Natural killer cell (primary cell): Measurements from ENCODE around the gene PEX13. TPM values are rescaled to one million over a fixed set of nuclear protein-coding genes. Genes with fewer than 3 reads are reported as not detected.

Experiments
- ATAC-seq, 3 donors: fragments of 150-1000 bp in 2 of 3; fragments of 200-7000 bp in 1 of 3; cut with Tn5 transposase; 1 replicate in 1 of 3; 2 replicates in 2 of 3; pipeline ENCODE4 v1.10.0; 2021; ENCODE audit warnings: mild to moderate bottlenecking in 2 of 3, moderate library complexity in 2 of 3
- DNase-seq, 2 donors: peaks; one replicate each; pipeline versions ENCODE4 v3.0.0 to v3.0.0-alpha.2; 2013 to 2021; ENCODE audit warnings: mixed read lengths in 1 of 2
- H3K27ac ChIP-seq: one replicate; pipeline ENCODE4 v1.5.1; 2013; ENCODE audit warnings: mild to moderate bottlenecking, low read length
- H3K27me3 ChIP-seq: one replicate; pipeline ENCODE4 v1.6.1; 2013; ENCODE audit warnings: low read length; ENCODE audit not compliant: control insufficient read depth, insufficient read depth
- H3K36me3 ChIP-seq: one replicate; pipeline ENCODE4 v1.6.1; 2013; ENCODE audit warnings: low read length; ENCODE audit not compliant: control insufficient read depth, insufficient read depth
- H3K4me1 ChIP-seq: one replicate; pipeline ENCODE4 v1.6.1; 2013; ENCODE audit warnings: low read length; ENCODE audit not compliant: control insufficient read depth, insufficient read depth
- H3K4me3 ChIP-seq: one replicate; pipeline ENCODE4 v1.5.1; 2013; ENCODE audit warnings: low read length
- H3K9me3 ChIP-seq: one replicate; pipeline ENCODE4 v1.6.1; 2013; ENCODE audit warnings: low read length; ENCODE audit not compliant: control insufficient read depth, insufficient read depth
- H3K27ac Mint-ChIP-seq, 2 donors: one replicate each; pipeline ENCODE4 v1.8.0; 2022; ENCODE audit warnings: mild to moderate bottlenecking in 2 of 2, mixed read lengths in 2 of 2, moderate library complexity in 1 of 2
- H3K27me3 Mint-ChIP-seq, 2 donors: one replicate each; pipeline ENCODE4 v1.8.0; 2022; ENCODE audit warnings: low read depth in 2 of 2, mixed read lengths in 2 of 2
- H3K36me3 Mint-ChIP-seq: one replicate; pipeline ENCODE4 v1.8.0; 2022; ENCODE audit warnings: mixed read lengths
- H3K4me1 Mint-ChIP-seq, 2 donors: one replicate each; pipeline ENCODE4 v1.8.0; 2022; ENCODE audit warnings: mixed read lengths in 2 of 2
- H3K4me3 Mint-ChIP-seq: one replicate; pipeline ENCODE4 v1.8.0; 2022; ENCODE audit warnings: mild to moderate bottlenecking, moderate library complexity, mixed read lengths
- H3K9me3 Mint-ChIP-seq, 2 donors: one replicate each; pipeline ENCODE4 v1.8.0; 2022; ENCODE audit warnings: mixed read lengths in 2 of 2
- WGBS: methylation state at CpG from one replicate; pipeline ENCODE4 v1.1.7; 2013; ENCODE audit warnings: missing lambda C conversion rate; ENCODE audit not compliant: insufficient coverage; 5-methylcytosine and 5-hydroxymethylcytosine counted together
- intact Hi-C: fragments of 100-400 bp; cut with micrococcal nuclease; formaldehyde crosslinking; loops from one replicate; pipeline ENCODE4 v1.14.2; 2022
- total RNA-seq, 4 donors: library from RNA; stranded (reverse); fragments of 120-200 nt in 1 of 4; gene quantifications; one replicate each; pipeline versions ENCODE4 v1.2.3 to v1.2.4, GENCODE V29; 2013 to 2022
- TF ChIP-seq, protein P1 (sequence below): fragments of 200-600 bp; IDR thresholded peaks from one replicate; pipeline ENCODE4 v1.8.0; 2022; ENCODE audit warnings: antibody characterized with exemption

Gene PEX13
- total RNA-seq, 3 donors from 2014 or later (not counting 1 experiment from before 2014, with no cell fraction given), result 15.8 to 18.1 (median 17.9) TPM

DNA sequence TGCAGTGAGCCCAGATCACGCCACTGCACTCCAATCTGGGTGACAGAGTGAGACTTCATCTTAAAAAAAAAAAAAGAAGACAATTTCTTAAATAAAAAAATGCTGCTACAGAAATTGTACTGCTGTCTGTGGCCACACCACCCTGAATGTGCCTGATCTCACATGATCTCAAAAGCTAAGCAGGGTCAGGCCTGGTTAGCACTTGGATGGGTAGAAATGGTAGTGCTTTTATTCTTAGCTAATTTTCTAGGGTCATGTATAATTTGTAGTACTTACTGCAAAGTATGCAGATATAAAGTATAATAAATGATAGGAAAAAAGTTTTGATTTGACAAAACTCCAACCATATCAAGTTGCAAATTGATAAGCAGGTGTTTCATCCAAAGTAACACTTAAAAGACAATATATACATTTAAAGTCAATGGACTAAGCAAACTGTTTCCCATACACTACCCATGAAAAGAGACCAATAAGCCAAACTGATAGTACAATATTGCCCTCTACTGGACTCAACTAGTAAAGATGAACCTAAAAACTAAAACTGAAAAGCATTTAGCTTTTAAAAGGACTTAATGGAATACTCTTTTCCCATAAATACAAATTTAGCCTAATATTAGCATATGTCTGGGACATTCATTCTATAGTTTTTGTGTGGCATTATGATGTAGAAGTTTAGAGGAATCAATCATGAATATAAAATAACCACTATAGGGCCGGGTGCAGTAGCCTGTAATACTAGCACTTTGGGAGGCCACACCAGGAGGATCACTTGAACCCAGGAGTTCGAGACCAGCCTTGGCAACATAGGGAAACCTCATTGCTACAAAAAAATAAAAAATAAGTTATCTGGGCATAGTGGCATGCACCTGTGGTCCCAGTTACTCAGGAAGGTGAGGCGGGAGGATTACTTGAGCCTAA lies 18.6 kb upstream of the PEX13 start:
- Mint-ChIP-seq H3K27me3 (no peaks in the 10 kb centered on the region), H3K27ac (peak overlapping the region; percentile 24 to 48), H3K9me3 (no peaks in the 10 kb centered on the region), H3K4me3 (no peak overlapping the region), H3K4me1 (peaks cover 6 to 9% of the 10 kb centered on the region in 2 donors), H3K36me3 (no peaks in the 10 kb centered on the region)
- no peaks in the 10 kb centered on the region for H3K36me3 ChIP-seq
- no peaks in the 10 kb centered on the region for H3K27me3 ChIP-seq
- no peak overlapping the region for H3K4me3 ChIP-seq
- WGBS, result 82% methylated on average over 3 of the region's 4 CpGs
- H3K4me1 ChIP-seq, result no peaks in the 10 kb centered on the region
- H3K27ac ChIP-seq, result no peak overlapping the region
- TF ChIP-seq, protein P1, sequence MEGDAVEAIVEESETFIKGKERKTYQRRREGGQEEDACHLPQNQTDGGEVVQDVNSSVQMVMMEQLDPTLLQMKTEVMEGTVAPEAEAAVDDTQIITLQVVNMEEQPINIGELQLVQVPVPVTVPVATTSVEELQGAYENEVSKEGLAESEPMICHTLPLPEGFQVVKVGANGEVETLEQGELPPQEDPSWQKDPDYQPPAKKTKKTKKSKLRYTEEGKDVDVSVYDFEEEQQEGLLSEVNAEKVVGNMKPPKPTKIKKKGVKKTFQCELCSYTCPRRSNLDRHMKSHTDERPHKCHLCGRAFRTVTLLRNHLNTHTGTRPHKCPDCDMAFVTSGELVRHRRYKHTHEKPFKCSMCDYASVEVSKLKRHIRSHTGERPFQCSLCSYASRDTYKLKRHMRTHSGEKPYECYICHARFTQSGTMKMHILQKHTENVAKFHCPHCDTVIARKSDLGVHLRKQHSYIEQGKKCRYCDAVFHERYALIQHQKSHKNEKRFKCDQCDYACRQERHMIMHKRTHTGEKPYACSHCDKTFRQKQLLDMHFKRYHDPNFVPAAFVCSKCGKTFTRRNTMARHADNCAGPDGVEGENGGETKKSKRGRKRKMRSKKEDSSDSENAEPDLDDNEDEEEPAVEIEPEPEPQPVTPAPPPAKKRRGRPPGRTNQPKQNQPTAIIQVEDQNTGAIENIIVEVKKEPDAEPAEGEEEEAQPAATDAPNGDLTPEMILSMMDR, result peak; percentile 86
- intact Hi-C loops, result loop anchor here (1.0 kb wide), 3 partner anchors 180 to 292 kb away; no protein-coding TSS in a partner anchor
- peak; percentile 55 to 79 for DNase-seq
- H3K9me3 ChIP-seq, result no peaks in the 10 kb centered on the region
- ATAC-seq, result peak; percentile 90 to 93 (median 91)

DNA sequence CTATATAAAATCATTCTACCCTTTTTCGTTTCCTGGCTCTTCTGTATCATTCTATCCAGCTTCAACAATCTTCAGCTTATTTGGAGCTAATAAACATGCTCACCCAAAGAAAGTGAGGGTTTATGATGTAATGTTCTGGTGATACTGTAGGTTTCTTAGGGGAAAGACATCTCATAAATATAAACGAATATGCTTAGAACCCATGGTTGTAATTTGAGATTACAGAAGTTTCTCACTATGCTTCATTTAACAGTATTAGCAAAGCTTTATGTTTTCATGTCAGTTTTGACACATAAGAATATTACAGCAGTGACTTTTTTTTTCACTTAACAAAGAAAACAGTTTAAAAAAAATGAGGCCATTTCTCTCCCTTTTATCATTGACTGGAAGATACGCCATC lies 11.8 kb upstream of the PEX13 start:
- H3K4me3 Mint-ChIP-seq, result no peak overlapping the region
- H3K9me3 Mint-ChIP-seq, result no peaks in the 10 kb centered on the region
- ATAC-seq (no peak), DNase-seq (no peak)
- intact Hi-C loops, result no loop called here
- Histone ChIP-seq H3K27me3 (no peaks in the 10 kb centered on the region), H3K9me3 (no peaks in the 10 kb centered on the region), H3K4me3 (no peak overlapping the region), H3K36me3 (no peaks in the 10 kb centered on the region), H3K4me1 (no peaks in the 10 kb centered on the region), H3K27ac (no peak overlapping the region)
- no peak overlapping the region for H3K27ac Mint-ChIP-seq
- H3K27me3 Mint-ChIP-seq, result no peaks in the 10 kb centered on the region
- TF ChIP-seq, protein P1, result no peak
- H3K36me3 Mint-ChIP-seq, result no peaks in the 10 kb centered on the region
- 92% methylated on average over 1 of the region's 3 CpGs for WGBS
- no peaks in the 10 kb centered on the region for H3K4me1 Mint-ChIP-seq

DNA sequence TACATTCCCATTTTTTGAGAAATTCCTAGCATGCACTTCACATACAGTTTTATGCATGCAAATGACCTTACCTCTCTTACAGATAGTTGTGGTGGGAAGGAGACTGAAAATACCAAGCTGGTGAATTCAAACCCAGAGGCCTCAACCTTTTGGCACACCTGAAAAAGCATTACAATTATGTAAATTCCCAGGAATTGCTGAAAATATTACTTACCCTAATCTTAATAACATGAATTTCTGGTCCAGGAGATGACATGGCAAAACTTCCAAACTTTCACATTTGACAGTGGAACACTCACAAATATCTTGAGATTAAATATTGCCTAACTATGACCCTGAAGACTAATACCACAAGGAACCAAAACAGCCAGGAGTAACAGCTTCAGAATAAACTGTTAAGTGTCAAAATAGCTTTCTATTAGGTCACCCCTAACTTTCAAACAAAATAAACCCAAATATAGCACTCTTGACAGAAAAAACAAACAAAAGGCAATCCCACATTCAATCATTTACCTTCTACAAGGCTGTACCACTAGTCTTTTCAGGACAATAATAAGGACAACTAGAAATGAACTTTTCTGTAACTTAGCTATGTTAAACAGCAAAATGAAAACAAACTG lies 10.9 kb upstream of the PEX13 start:
- no peak for ATAC-seq
- Mint-ChIP-seq H3K27ac (no peak overlapping the region), H3K36me3 (no peaks in the 10 kb centered on the region)

More for the DNA sequence above, 10.9 kb upstream of the PEX13 start:
- intact Hi-C loops, result no loop called here
- no peak overlapping the region for H3K27ac ChIP-seq
- Mint-ChIP-seq H3K9me3 (no peaks in the 10 kb centered on the region), H3K27me3 (no peaks in the 10 kb centered on the region), H3K4me3 (no peak overlapping the region), H3K4me1 (no peaks in the 10 kb centered on the region)
- no peaks in the 10 kb centered on the region for H3K27me3 ChIP-seq
- no peak for DNase-seq
- no peaks in the 10 kb centered on the region for H3K36me3 ChIP-seq
- H3K4me3 ChIP-seq, result no peak overlapping the region
- H3K9me3 ChIP-seq, result no peaks in the 10 kb centered on the region
- TF ChIP-seq, protein P1, result no peak
- no peaks in the 10 kb centered on the region for H3K4me1 ChIP-seq
